Activated CD4-positive, CD25-positive, alpha-beta regulatory T cell (primary cell): ENCODE results near the gene WNT9B.

Experiments used
- DNase-seq, 4 experiments: peaks; one replicate each; lab custom pipeline; 2025; lab: John Stamatoyannopoulos, UW

The WNT9B gene

DNA sequence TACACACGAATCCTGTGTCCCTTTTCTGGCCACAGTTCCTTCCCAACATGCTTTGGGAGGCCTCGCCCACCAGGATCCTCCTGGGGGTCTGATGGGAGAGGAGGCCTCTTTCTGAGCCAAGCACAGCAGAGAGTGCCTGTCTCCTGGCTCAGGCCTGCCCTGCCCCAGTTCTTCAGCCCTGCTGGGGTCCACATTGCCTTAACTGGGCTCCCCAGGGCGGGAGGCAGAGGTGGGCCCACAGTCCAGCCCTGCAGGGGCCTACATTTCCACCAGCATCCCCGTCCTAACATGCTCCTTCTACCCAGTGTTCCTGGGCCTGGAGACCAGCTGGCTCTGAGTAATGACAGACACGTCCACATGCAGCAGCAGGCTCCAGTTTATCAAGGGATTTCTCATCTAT lies 29.6 kb downstream of the WNT9B start:
- DNase-seq, result no peak

DNA sequence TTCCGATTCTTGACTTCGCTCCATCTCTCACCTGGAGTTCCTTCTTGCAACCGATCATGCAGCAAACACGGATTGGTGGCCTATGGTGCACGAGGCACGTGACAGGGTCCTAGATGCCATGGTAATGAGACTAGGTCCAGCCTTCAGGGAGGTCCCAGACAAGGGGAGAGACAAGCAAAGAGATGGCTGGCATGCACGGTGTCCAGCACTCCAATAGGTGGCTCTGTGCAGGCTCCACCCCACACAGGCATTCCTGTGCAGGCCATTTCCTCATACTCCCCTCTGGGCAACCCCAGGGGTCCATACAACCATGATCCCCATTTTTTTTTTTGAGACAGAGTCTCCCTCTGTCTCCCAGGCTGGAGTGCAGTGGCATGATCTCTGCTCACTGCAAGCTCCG lies 31.3 kb downstream of the WNT9B start:
- DNase-seq, result no peak

- DNase-seq, result no peak
These were observed 32.6 kb downstream of the WNT9B start for GRCh38 chr17:46883871-46884520.

DNA sequence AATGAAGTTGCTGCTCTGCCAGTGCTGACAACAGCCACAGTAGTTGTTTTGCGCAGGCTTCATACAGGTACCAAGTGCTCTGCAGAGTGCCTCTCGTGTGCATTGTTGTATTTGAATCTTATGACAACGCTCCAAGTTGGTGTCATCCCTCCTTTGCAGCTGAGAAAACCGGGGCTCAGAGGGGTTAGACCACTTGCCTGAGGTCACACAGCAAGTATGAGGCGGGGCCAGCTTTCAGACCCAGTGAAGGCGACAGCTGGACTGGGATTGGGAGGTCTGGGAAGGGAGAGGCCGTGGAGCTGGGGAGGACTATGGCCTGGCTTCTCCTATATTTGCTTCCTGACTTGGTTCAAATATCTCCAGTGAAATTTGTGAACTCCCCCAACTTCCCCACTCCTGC lies 33.2 kb downstream of the WNT9B start:
- no peak for DNase-seq

- no peak for DNase-seq
These were observed 34.3 kb downstream of the WNT9B start for GRCh38 chr17:46885415-46886309.

DNA sequence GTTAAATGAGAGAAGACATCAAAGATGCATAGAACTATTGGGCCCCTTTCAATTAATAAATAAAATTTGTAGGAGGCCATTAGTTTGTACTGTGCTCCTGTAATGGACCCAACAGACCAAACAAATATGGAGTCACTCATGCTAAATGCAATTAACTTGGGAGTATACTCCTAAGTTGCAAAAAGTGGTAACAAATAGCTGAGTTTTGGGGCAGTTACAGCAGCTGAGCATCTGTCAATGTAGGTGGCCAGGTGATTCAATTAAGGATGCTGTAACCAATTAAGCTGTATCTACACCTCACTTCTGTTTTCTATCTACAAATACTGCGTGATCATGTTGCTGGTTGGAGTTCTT lies 34.9 kb downstream of the WNT9B start:
- no peak for DNase-seq

- no peak for DNase-seq
These were observed 36.3 kb downstream of the WNT9B start for GRCh38 chr17:46887717-46888116.

DNA sequence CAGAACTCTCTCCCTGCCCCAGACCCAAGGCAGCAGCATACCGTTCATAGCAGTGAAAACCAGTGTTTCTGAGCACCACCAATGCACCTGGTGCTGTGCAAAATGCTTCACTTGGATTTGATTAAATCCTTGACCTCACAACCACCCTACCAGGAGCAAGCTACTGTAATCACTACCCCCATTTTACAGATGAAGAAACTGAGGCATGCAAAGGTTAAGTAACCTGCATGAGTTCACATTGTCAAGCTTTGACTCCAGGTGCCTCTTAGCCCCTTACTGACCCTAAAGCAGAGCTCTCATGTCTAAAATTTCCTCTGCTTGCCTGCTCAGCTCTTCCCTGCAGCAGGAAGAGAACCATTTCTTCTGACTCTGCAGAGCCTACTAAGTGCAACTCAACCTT lies 37.3 kb downstream of the WNT9B start:
- DNase-seq, result no peak

GRCh38 chr17:46889519-46889918 lies 38.1 kb downstream of the WNT9B start:
- no peak for DNase-seq

DNA sequence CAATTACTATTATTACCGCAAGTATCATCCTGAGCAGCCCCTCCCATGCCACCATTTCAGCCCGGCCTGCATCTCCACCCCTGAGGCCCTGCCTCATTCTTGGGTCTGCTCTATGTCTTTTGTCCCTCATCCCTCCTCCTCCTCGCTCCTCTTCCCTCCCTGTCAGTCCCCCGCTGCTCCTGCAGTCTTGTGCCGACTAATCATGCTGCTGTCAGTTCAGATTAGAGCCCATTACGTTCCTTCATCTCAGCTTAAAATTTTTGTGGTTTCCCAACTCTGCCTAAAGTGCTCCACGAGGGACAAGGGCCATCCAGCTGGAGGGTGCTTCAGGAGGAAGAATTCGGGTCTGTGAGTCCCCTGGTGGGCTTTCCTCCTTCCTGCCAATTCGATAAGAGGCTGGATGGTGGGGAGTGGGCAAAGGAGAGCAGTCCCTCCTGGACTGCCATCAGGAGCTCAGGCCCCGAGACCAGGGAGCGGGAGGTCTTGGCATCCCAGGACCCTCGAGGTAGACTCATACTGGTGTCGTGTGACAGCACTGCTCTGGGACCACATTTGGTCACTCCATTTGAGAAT lies 38.7 kb downstream of the WNT9B start:
- DNase-seq, result no peak

- DNase-seq, result no peak
These were observed 39.3 kb downstream of the WNT9B start for GRCh38 chr17:46890638-46891037.

- no peak for DNase-seq
These were observed 40.9 kb downstream of the WNT9B start for GRCh38 chr17:46892192-46892703.

DNA sequence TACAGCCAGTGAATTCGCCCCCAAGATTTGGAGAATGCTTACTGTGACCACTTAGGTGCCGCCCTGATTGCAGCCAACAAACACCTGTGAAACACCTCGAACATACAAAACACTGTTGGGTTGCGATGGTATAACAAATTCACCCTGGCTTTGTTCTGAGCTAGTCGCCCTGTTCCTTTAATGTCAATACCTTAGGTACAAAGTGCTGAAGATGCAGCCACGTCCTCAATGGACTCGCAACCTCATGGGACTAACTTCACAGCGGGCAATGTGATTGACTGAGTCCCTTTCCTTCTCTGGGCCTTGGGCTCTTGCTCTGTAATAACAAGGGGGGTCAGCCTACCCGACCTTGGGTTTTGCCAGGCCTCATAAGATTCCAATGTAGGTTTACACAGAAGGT lies 42.6 kb downstream of the WNT9B start:
- no peak for DNase-seq

GRCh38 chr17:46894476-46895151 lies 43.2 kb downstream of the WNT9B start:
- DNase-seq, result no peak

DNA sequence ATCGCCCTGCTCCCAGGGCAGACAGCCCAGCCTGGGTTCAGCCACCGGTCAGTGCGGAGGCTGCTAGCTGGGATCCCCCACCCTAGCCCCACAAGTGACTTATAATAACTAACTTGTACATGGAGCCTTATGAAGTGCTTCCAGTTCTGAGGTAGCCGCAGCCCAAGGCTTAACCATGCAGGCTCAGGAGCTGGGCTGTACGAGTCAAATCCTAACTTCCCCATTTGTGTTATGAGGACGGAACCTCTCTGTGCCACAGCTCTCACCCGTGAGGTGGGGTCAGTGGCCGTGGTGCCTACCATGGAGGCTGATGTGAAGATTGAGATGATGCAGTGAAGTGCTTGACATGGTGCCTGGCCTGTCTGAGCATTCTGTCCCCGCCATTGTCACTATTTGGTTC lies 43.8 kb downstream of the WNT9B start:
- DNase-seq, result no peak

GRCh38 chr17:46896991-46897390 lies 45.6 kb downstream of the WNT9B start:
- no peak for DNase-seq

DNA sequence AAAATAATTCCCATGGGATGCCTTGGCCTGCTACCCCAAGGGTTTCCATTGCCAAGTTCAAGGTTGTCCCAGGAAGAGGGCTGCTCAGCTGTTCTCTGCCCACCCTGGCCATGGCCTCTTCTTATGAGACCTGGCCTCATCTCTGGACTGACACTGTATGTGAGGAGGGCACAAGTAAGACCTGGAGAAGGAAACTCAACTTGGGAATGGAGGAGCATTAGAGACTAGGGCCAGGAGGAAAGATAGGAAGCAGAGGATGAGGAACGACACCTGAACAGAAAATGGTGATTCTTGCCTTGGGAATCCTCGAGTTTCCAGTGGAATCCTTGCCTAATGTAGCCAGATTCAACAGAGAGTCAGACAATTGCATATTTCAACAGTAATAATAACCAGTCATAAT lies 47.0 kb downstream of the WNT9B start:
- no peak for DNase-seq

- no peak for DNase-seq
These were observed 47.5 kb downstream of the WNT9B start for GRCh38 chr17:46898860-46899259.

GRCh38 chr17:46901291-46901690 lies 49.9 kb downstream of the WNT9B start:
- no peak for DNase-seq

GRCh38 chr17:46903762-46904672 lies 52.6 kb downstream of the WNT9B start:
- DNase-seq, result no peak

DNA sequence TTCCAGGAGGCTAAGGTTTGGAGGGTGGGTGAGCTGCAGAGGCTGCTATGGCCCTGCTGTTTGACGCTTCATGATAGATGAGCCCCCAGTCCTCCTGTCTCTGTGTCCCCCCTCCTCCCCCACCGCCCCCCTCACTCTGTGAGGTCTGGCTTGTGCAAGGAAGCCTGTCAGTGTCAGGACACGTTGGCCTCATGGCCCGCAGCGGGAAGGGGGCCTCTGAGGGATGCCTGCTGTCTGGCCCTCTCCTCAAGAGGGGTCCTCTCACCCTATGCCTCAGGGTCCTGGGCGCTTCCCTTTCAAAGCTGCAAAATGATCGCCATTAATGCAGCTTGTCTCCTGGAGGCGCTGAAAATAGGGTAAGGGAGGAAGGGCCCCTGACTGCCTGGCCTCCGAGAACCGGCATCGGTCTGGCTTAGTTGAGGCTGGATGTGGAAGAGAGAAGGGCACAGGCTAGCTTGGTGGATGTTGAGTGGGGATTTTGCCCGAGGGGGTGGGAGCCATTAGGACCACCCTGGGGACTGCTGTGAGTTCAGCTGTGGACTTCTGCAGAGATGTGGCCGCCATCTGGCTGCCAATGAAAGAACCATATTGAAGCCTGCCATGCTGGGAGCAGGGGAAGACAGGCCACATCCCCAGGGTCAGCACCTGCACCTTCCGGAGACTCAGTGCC lies 56.8 kb downstream of the WNT9B start:
- DNase-seq, result no peak
